Activated T-helper 17 cell treated with anti-CD3 and anti-CD28 coated beads, Interleukin-2, amount 50 U/mL, for 72 hours (primary cell): ENCODE measurements around the gene STXBP1. TPM values are rescaled to one million over a fixed set of nuclear protein-coding genes. Genes with fewer than 3 reads are reported as not detected.

Experiments
- ATAC-seq: fragments of 150-1000 bp; cut with Tn5 transposase; replicated peaks from 2 replicates; pipeline ENCODE4 v1.10.0; 2021; ENCODE audit warnings: mild to moderate bottlenecking, moderate library complexity
- H3K27ac Mint-ChIP-seq: one replicate; pipeline ENCODE4 v1.8.0; 2022; ENCODE audit warnings: mixed read lengths
- H3K27me3 Mint-ChIP-seq: one replicate; pipeline ENCODE4 v1.8.0; 2022; ENCODE audit warnings: mixed read lengths
- H3K36me3 Mint-ChIP-seq: one replicate; pipeline ENCODE4 v1.8.0; 2022; ENCODE audit warnings: low read depth, mild to moderate bottlenecking, mixed read lengths
- H3K4me1 Mint-ChIP-seq: one replicate; pipeline ENCODE4 v1.8.0; 2022; ENCODE audit warnings: mixed read lengths
- H3K4me3 Mint-ChIP-seq: one replicate; pipeline ENCODE4 v1.8.0; 2022; ENCODE audit warnings: mild to moderate bottlenecking, mixed read lengths
- H3K9me3 Mint-ChIP-seq: one replicate; pipeline ENCODE4 v1.8.0; 2022; ENCODE audit warnings: mixed read lengths
- total RNA-seq, 2 donors: library from RNA; stranded (reverse); gene quantifications; one replicate each; pipeline ENCODE4 v1.2.3, GENCODE V29; 2022

The STXBP1 gene
- total RNA-seq, 2 donors from 2014 or later: 14.7 to 17.1 TPM

DNA sequence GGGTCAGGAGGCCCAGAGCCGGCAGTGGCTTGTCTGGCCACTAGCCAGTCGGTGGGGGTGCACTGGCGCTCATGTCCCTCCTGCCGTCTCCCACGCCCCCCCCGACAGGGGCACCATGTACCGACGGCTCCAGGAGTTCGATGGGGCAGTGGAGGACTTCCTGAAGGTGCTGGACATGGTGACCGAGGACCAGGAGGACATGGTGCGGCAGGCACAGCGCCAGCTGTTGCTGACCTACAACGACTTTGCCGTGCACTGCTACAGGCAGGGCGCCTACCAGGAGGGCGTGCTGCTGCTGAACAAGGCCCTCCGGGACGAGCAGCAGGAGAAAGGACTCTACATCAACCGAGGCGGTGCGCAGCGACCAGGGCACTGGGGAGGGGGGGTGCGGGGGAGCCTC, 111.9 kb downstream of the STXBP1 start:
- peaks cover 7% of the 10 kb centered on the region for H3K4me1 Mint-ChIP-seq
- no peaks in the 10 kb centered on the region for H3K9me3 Mint-ChIP-seq
- H3K27me3 Mint-ChIP-seq: no peaks in the 10 kb centered on the region
- H3K27ac Mint-ChIP-seq: no peak overlapping the region
- no peak for ATAC-seq
- H3K36me3 Mint-ChIP-seq: no peaks in the 10 kb centered on the region
- no peak overlapping the region for H3K4me3 Mint-ChIP-seq

DNA sequence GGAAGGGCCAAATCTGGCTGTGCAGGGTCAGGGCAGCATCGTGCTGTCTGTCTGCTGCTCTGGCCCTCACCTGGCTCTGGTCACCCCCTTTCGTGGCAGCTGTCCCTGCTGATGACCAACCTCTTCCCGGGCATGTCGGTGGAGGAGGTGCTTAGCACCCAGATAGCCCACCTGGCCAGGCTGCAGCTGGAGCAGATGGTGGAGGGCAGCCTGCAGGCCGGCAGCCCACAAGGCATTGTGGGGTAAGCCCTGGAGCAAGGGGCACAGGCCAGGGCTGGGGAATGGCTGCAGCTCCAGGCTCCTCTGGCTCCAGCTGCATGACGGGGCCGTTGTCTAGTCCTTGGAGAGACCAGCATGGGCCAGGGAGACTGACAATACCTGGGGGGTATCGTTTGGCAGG, 114.8 kb downstream of the STXBP1 start:
- H3K4me3 Mint-ChIP-seq: no peak overlapping the region
- ATAC-seq: no peak
- H3K27me3 Mint-ChIP-seq: no peaks in the 10 kb centered on the region
- no peaks in the 10 kb centered on the region for H3K4me1 Mint-ChIP-seq
- H3K27ac Mint-ChIP-seq: no peak overlapping the region
- no peaks in the 10 kb centered on the region for H3K9me3 Mint-ChIP-seq
- H3K36me3 Mint-ChIP-seq: no peaks in the 10 kb centered on the region

DNA sequence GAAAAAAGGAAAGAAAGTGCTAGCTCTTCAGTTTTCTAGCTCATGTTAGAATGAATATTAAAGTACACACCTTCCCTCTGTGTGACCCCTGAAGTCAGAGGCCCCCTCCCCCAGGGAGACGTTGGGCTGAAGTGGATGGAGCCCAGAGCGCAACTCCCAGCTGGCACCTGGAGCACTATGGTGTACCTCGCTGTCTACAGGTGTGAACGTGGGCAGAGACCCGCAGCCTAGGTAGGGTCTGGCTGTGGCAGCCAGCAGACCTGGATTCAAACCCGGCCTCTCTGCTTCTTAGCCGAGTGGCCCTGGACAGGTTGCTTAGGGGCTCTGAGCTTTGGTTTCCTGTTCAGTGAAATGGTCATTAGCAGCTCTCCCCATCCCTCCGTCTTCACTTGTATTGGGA, 116.7 kb downstream of the STXBP1 start:
- no peak overlapping the region for H3K27ac Mint-ChIP-seq
- no peak overlapping the region for H3K4me3 Mint-ChIP-seq
- no peak for ATAC-seq
- H3K36me3 Mint-ChIP-seq: no peaks in the 10 kb centered on the region
- no peaks in the 10 kb centered on the region for H3K27me3 Mint-ChIP-seq
- H3K9me3 Mint-ChIP-seq: no peaks in the 10 kb centered on the region
- peaks cover 2% of the 10 kb centered on the region for H3K4me1 Mint-ChIP-seq

DNA sequence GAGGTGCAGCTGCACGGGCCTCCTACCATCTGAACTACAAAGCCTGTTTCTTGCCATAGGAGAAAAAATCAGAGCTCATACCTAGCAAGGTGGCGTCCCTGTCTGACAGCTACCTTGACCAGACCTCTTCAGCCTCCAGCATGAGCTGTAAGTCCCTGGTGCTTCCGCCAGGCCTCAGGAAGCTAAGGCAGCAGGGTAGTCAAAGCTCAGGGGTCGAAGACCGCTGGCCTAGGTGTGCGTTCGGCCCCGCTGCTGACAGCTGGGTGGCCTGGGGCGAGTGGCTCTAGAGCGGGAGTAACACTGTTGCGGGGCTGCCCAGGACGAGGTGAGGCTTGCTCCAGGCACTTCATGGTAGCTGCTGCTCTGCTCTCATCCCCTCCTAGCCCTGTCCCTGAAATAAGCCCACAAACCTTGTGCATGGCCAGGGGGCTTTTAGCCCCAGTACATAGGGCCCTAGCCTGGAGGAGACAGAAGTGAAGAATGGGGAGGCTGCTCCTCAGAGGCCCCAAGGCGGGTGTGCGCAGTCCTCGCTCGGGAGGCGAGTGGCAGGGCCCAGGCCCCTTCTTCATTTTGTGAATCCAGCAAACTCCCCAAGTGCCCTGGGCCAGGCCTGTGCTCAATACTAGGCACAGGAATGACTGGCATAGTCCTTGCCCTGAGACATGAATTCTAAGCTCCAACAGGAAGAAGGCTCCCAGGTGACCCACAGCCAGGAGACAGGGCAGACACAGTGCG, 117.6 kb downstream of the STXBP1 start:
- ATAC-seq: no peak
- no peaks in the 10 kb centered on the region for H3K36me3 Mint-ChIP-seq
- no peaks in the 10 kb centered on the region for H3K9me3 Mint-ChIP-seq
- peaks cover 5% of the 10 kb centered on the region for H3K4me1 Mint-ChIP-seq
- no peak overlapping the region for H3K27ac Mint-ChIP-seq
- H3K4me3 Mint-ChIP-seq: no peak overlapping the region
- no peaks in the 10 kb centered on the region for H3K27me3 Mint-ChIP-seq

DNA sequence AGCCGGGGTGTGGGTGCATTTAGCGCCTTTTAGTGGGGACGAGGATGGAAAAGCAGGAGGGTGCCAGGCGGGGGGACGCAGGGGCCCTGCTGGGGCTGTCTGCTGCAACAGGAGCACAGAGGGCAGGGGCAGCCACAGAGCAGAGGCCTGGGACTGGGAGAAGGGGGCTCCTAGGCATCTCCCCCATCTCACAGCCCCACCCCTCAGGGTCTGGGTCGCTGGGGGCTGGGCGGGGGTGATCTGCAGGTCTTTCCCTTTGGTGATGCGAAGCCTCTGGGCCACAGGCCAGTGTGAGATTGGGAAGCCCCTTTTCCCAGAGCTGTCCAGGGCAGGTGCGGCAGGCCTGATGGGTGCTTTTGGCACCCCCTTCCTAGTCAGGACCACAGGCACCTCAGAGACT, 118.2 kb downstream of the STXBP1 start:
- ATAC-seq: no peak

DNA sequence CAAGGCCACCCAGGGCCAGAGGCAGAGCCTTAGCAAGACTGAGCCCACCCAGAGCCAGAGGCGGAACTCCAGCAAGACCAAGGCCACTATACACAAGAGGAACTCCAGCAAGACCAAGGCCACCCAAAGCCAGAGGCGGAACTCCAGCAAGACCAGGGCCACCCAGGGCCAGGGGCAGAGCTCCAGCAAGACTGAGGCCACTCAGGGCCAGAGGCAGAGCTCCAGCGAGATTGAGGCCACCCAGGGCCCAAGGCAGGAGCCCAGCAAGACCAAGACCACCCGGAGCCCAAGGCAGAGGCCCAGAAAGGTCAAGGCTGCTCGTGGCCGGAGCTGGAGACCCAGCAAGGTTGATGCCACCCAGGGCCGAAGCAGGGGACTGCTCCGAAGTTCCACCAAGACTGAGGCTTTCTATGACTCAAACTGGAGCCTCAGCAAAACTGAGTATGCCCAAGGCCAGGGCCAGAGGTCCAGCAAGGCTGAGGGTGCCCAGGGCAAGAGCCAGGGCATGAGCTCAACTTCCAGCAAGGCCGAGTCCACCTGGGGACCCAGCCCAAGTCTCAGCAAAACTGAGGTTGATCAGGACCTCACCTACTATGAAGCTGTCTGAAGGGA, 118.8 kb downstream of the STXBP1 start:
- H3K27ac Mint-ChIP-seq: no peak overlapping the region
- H3K4me3 Mint-ChIP-seq: no peak overlapping the region
- no peaks in the 10 kb centered on the region for H3K36me3 Mint-ChIP-seq
- H3K4me1 Mint-ChIP-seq: peaks cover 5% of the 10 kb centered on the region
- H3K9me3 Mint-ChIP-seq: no peaks in the 10 kb centered on the region
- no peak for ATAC-seq
- H3K27me3 Mint-ChIP-seq: no peaks in the 10 kb centered on the region

More for the DNA sequence above, 118.2 kb downstream of the STXBP1 start:
- Mint-ChIP-seq H3K9me3 (no peaks in the 10 kb centered on the region), H3K27me3 (no peaks in the 10 kb centered on the region), H3K4me3 (no peak overlapping the region), H3K4me1 (peaks cover 5% of the 10 kb centered on the region), H3K36me3 (no peaks in the 10 kb centered on the region), H3K27ac (no peak overlapping the region)

DNA sequence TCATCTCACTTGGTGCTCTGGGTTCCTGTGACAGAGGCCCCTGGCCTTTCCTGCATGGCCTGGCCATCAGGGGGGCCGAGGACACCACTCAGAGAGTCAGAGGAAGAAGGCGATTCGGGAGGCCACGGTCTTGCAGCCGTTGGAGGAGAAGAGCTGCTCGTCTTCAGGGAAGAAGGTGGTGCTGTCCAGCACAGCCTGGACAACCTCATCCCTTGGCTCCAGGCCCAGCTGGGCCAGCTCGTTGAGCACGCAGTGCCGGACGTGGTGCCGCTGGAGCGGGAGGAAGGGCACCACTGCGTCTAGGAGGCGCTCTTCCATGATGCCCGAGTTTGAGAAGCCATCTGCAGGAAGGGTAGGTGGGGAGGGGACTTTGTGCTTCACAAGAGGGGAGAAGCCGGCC, 119.9 kb downstream of the STXBP1 start:
- Mint-ChIP-seq H3K27ac (no peak overlapping the region), H3K36me3 (no peaks in the 10 kb centered on the region), H3K4me1 (peaks cover 5% of the 10 kb centered on the region), H3K27me3 (no peaks in the 10 kb centered on the region), H3K9me3 (no peaks in the 10 kb centered on the region), H3K4me3 (no peak overlapping the region)
- no peak for ATAC-seq

DNA sequence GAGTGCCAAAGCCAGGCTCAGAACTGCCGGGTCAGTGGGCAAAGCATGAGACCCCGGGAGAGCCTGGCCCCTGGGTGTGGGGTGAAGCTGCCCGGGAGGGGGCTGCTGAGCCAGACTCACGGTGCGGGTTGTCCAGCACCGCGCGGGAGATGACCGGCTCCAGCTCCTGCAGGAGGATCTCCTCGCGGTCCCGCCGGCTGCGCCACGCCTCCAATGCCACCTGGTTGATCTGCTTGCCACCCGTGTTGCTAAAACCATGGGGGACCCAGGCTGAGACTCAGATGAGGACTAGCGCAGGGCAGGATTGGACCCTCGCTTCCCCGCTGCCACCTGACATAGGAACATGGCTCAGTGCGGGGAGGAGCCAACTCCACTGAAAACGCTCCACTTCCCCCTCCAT, 120.4 kb downstream of the STXBP1 start:
- Mint-ChIP-seq H3K4me3 (no peak overlapping the region), H3K36me3 (no peaks in the 10 kb centered on the region), H3K4me1 (peaks cover 5% of the 10 kb centered on the region), H3K27me3 (no peaks in the 10 kb centered on the region), H3K27ac (no peak overlapping the region), H3K9me3 (no peaks in the 10 kb centered on the region)
- no peak for ATAC-seq

DNA sequence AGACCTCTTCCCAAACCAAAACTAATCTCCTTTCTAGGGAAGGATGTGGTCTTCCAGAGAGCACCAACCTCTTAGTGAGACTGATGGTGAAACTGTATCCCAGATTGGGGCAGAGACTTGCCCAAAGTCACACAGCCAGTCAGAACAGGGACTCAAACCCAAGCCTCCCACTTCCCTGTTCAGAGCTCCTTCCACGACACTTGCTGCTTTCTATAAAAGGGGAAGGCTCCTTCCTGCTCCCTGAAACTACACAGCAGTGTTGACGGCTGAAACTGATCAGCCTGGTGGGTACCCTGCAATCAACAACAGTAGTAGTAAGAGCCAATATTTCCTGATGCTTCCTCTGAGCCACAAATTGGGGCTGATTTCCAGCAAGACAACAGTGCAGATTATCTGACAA, 121.5 kb downstream of the STXBP1 start:
- Mint-ChIP-seq H3K4me3 (peak overlapping the region; percentile 80), H3K36me3 (peaks cover 8% of the 10 kb centered on the region), H3K4me1 (peaks cover 5% of the 10 kb centered on the region), H3K27me3 (no peaks in the 10 kb centered on the region), H3K27ac (peak overlapping the region; percentile 92), H3K9me3 (no peaks in the 10 kb centered on the region)
- ATAC-seq: no peak

DNA sequence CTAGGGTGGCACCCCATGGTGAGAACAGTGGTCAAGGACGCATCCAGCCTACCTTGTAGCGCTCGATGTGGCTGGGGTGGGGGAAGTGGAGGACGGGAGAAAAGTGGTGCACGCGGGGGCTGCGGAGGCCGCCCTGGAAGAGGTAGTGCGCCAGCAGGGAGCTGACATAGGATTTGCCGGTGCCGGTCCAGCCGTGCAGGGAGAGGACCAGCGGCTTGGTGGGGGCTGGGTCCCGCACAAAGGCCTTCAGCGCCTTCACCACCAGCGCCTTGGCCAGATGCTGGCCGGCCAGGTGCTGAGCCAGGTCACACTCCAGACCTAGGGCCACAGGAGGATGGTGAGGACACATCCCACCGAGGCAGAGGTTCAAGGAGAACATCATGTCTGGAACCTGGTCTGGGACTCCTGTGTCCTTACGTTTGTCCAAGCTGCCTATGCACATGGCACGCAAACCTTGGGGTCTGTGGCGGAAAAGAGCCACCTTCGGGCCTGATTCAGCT, 122.2 kb downstream of the STXBP1 start:
- Mint-ChIP-seq H3K9me3 (no peaks in the 10 kb centered on the region), H3K27ac (peak overlapping the region; percentile 92), H3K27me3 (no peaks in the 10 kb centered on the region), H3K4me3 (peak overlapping the region; percentile 80), H3K4me1 (peaks cover 5% of the 10 kb centered on the region), H3K36me3 (peaks cover 15% of the 10 kb centered on the region)
- ATAC-seq: no peak

DNA sequence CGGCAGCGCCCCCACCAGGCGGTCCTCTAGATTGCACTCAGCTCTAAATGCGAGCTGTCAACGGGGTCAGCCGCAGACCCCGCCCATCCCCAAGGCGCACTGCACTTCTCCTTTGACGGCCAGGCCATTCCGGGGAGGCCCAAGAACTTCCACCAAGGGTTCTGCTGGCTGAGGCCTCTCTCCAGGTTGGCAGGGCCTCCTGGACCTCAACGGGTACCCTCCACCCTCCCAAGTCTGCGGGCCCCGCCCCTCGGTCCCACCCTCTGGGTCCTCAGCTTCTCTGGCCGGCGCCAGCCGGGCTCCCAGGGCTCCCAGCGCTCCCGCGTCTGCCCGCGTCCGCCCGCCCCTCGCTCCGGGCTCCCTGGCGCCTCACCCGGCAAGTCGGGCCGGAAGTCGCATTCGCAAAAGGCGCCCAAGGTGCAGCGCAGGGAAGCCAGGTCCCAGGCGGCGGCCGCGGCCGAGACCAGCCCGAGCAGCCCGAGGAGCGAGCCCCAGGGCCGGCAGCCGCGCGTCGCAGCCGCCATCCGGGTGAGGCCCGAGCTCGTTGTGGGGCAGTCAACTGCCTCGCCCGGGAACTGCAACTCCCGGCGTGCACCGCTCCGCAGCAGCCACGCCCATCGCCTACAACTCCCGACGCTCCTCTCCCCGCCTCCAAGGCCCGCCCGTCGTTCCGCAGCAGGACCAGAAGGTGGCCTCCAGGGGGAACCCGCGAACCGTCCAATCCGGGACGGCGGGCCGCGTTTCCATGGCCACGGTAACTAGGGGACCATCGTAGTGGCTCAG, 122.9 kb downstream of the STXBP1 start, which contains the start of gene TOR2A:
Gene TOR2A, minus strand, starts transcription at position 548 of the 783 bp plus-strand sequence. Its CDS starts 24 bp downstream, at position 524.
- ATAC-seq: peak; percentile 96
- Mint-ChIP-seq H3K27me3 (no peaks in the 10 kb centered on the region), H3K4me3 (peak within 1 kb of the TSS; percentile 80), H3K4me1 (peaks cover 5% of the 10 kb centered on the region), H3K27ac (peak within 1 kb of the TSS; percentile 92), H3K9me3 (no peaks in the 10 kb centered on the region), H3K36me3 (peaks cover 18% of the 10 kb centered on the region)

DNA sequence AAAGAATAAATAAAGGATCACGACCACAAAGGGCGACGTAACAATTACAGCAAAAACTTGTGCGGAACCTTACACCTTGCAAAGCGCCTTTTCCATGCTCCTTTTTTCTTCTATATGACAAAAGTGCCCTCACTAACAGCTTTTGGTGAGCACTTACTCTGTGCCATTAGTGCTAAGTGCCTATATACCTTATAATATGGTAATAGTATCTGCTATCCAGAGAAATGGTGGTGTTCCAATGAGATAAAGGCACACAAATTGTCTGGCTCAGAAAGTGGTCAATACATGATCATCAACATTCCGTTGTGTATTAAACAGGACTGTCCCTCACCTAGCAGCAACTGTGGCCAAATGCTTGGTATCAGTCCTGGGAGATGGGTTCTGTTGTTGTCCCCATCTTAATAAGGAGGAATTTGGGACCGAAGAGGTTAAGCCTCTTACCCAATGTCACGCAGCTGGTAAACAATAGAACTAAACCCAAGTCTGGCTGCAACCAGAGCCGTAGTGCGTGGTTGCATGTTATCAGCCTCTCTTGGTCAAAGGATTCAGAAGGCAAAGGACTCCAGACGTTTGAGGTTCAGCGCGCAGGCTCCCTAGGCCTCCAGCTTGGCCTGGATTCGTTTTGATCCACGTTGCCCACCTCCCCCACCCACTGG, 123.6 kb downstream of the STXBP1 start:
- peak overlapping the region; percentile 80 for H3K4me3 Mint-ChIP-seq
- peaks cover 18% of the 10 kb centered on the region for H3K36me3 Mint-ChIP-seq
- H3K27me3 Mint-ChIP-seq: no peaks in the 10 kb centered on the region
- H3K27ac Mint-ChIP-seq: peak overlapping the region; percentile 92
- no peak for ATAC-seq
- peaks cover 5% of the 10 kb centered on the region for H3K4me1 Mint-ChIP-seq
- H3K9me3 Mint-ChIP-seq: no peaks in the 10 kb centered on the region

DNA sequence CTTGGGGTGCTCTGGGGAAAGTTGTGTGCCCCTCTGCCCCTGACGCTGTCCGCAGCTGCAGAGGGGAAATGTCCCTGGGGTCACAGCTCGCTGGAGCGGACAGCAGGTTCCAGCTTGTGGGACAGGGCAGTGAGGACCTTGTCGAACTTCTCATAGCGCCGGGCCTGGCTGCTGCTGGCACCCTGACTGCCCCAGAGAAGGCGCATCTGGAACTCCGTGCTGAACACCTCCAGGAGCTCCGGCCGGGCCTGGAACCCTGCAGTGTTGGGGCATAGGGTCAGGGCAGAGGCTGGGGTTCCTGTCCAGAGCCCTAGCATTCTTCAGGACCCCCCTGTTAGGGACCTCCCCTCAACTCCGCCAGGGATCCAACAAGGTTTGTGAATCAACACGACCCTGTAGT, 126.6 kb downstream of the STXBP1 start:
- Mint-ChIP-seq H3K27ac (no peak overlapping the region), H3K4me3 (no peak overlapping the region), H3K9me3 (no peaks in the 10 kb centered on the region)

DNA sequence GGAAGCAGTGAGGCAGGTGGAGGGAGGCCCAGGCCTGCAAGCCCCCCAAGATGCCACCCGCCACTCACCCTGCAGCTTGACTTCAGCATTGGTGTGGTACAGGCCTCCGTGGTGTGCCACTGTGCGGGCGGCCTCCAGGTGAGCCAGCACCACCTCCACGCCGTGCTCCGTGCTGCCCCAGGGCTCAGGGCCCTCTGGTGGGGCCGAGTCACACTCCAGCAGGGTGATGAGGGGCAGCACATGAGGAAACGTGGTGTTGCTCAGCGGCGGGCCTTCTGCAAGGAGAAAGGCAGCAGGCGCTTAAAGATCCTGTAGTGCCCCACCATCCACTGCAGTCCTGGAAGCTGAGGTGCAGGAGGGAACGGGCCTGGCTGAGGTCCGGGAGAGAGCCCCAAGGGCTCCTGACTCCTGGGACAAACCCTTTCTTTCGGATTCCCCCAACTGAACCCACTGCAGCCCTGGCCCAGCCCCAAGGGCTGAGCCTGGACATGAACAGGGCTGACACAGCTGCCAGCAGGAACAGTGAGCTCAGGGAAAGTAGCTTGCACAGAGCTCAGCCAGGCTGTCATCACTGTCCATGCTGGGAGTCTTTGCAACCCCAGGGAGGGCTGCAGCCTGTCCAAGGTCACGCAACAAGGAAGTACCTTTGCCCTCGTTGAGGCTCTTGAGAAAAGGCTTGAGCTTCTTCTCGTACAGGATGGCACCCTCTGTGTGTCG, 127.7 kb downstream of the STXBP1 start:
- Mint-ChIP-seq H3K4me3 (no peak overlapping the region), H3K9me3 (no peaks in the 10 kb centered on the region), H3K4me1 (no peaks in the 10 kb centered on the region), H3K27ac (no peak overlapping the region), H3K36me3 (peaks cover 58% of the 10 kb centered on the region), H3K27me3 (no peaks in the 10 kb centered on the region)
- no peak for ATAC-seq

More for the DNA sequence above, 126.6 kb downstream of the STXBP1 start:
- no peak for ATAC-seq
- H3K4me1 Mint-ChIP-seq: peaks cover 4% of the 10 kb centered on the region
- H3K27me3 Mint-ChIP-seq: no peaks in the 10 kb centered on the region
- peaks cover 48% of the 10 kb centered on the region for H3K36me3 Mint-ChIP-seq
